IMR-90 (cell line): ENCODE data around the gene IRGM. TPM values are rescaled to one million over a fixed set of nuclear protein-coding genes. Genes with fewer than 3 reads are reported as not detected.

ENCODE experiments used
- ATAC-seq: fragments of 200-7000 bp; cut with Tn5 transposase; 2 replicates; pipeline ENCODE4 v1.9.1; 2020; ENCODE audit warnings: low read depth, mild to moderate bottlenecking, moderate library complexity
- BruUV-seq: library from RNA; stranded (reverse); fragments of 400-500 nt; replicated peaks from 2 replicates; lab custom pipeline; 2021; lab: Mats Ljungman, UMichigan
- CTCF ChIA-PET: fragments of 300-600 bp; formaldehyde crosslinking; extraction: SDS; loops from one replicate; lab custom pipeline; 2021; ENCODE audit warnings: antibody characterized with exemption; lab: Yijun Ruan, JAX
- POLR2A ChIA-PET: fragments of 300-600 bp; sonication (Branson Sonifier 250); formaldehyde crosslinking; loops from one replicate; lab custom pipeline; 2022; ENCODE audit warnings: antibody characterized with exemption; ENCODE audit not compliant: unreplicated experiment; lab: Charles Lee
- DNase-seq: peaks from one replicate; pipeline ENCODE4 v3.0.0; 2013
- H2AFZ ChIP-seq: replicated peaks from 2 replicates; pipeline ENCODE3; 2013; ENCODE audit warnings: low read length, mild to moderate bottlenecking; ENCODE audit not compliant: poor library complexity
- H2AK5ac ChIP-seq: 2 replicates; pipeline ENCODE4 v1.6.1; 2013; ENCODE audit warnings: low read depth, low read length, inconsistent platforms
- H2AK9ac ChIP-seq: replicated peaks from 2 replicates; pipeline ENCODE3; 2013; ENCODE audit warnings: mild to moderate bottlenecking, low read depth, low read length, moderate library complexity; ENCODE audit not compliant: poor library complexity
- H2BK120ac ChIP-seq: 2 replicates; pipeline ENCODE4 v1.6.1; 2013; ENCODE audit warnings: low read depth, low read length, inconsistent platforms
- H2BK15ac ChIP-seq: 3 replicates; pipeline ENCODE4 v1.6.1; 2013; ENCODE audit warnings: low read depth, low read length, inconsistent platforms
- H2BK20ac ChIP-seq: 2 replicates; pipeline ENCODE4 v1.6.1; 2013; ENCODE audit warnings: low read depth, mild to moderate bottlenecking, inconsistent platforms, low read length, moderate library complexity
- H2BK5ac ChIP-seq: 2 replicates; pipeline ENCODE4 v1.6.1; 2013; ENCODE audit warnings: mild to moderate bottlenecking, low read depth, low read length, inconsistent platforms; ENCODE audit not compliant: poor library complexity, severe bottlenecking
- H3K14ac ChIP-seq: replicated peaks from 2 replicates; pipeline ENCODE4 v1.6.1; 2013; ENCODE audit warnings: low read depth, low read length, inconsistent platforms
- H3K18ac ChIP-seq: 2 replicates; pipeline ENCODE4 v1.6.1; 2013; ENCODE audit warnings: low read depth, low read length, control low read depth
- H3K23ac ChIP-seq: 2 replicates; pipeline ENCODE4 v1.6.1; 2013; ENCODE audit warnings: low read depth, low read length, inconsistent platforms
- H3K27ac ChIP-seq: 2 replicates; pipeline ENCODE4 v1.5.1; 2013; ENCODE audit warnings: mild to moderate bottlenecking, control low read depth, low read length; ENCODE audit not compliant: insufficient read depth
- H3K27me3 ChIP-seq: 2 replicates; pipeline ENCODE4 v1.6.1; 2013; ENCODE audit warnings: low read length; ENCODE audit not compliant: control insufficient read depth, insufficient read depth
- H3K36me3 ChIP-seq: 2 replicates; pipeline ENCODE4 v1.6.1; 2013; ENCODE audit warnings: low read length, mixed read lengths; ENCODE audit not compliant: control insufficient read depth, insufficient read depth
- H3K4ac ChIP-seq: 2 replicates; pipeline ENCODE4 v1.6.1; 2013; ENCODE audit warnings: low read depth, low read length, inconsistent platforms
- H3K4me1 ChIP-seq: 2 replicates; pipeline ENCODE4 v1.6.1; 2013; ENCODE audit warnings: low read length, mixed read lengths; ENCODE audit not compliant: control insufficient read depth, insufficient read depth
- H3K4me2 ChIP-seq: 2 replicates; pipeline ENCODE4 v1.6.1; 2013; ENCODE audit warnings: low read depth, mild to moderate bottlenecking, control low read depth, low read length, moderate library complexity
- H3K4me3 ChIP-seq: 2 replicates; pipeline ENCODE4 v1.5.1; 2013; ENCODE audit warnings: low read depth, mild to moderate bottlenecking, control low read depth, low read length, moderate library complexity; ENCODE audit not compliant: insufficient read depth
- H3K56ac ChIP-seq: 2 replicates; pipeline ENCODE4 v1.6.1; 2013; ENCODE audit warnings: low read length, inconsistent platforms; ENCODE audit not compliant: insufficient read depth; ENCODE audit errors: extremely low read depth
- H3K79me1 ChIP-seq, 2 experiments: 2 replicates each; pipeline ENCODE4 v1.6.1; 2013; ENCODE audit warnings: low read length in 2 of 2, inconsistent platforms in 1 of 2, low read depth in 1 of 2
- H3K9ac ChIP-seq: 2 replicates; pipeline ENCODE4 v1.6.1; 2013; ENCODE audit warnings: low read depth, low read length, control low read depth
- H3K9me1 ChIP-seq: 2 replicates; pipeline ENCODE4 v1.6.1; 2013; ENCODE audit warnings: low read length, inconsistent platforms; ENCODE audit not compliant: insufficient read depth
- H3K9me3 ChIP-seq: 2 replicates; pipeline ENCODE4 v1.6.1; 2013; ENCODE audit warnings: low read length; ENCODE audit not compliant: control insufficient read depth, insufficient read depth
- H4K20me1 ChIP-seq: 2 replicates; pipeline ENCODE4 v1.6.1; 2013; ENCODE audit warnings: low read length, inconsistent platforms; ENCODE audit not compliant: insufficient read depth
- H4K5ac ChIP-seq: 2 replicates; pipeline ENCODE4 v1.6.1; 2013; ENCODE audit warnings: mild to moderate bottlenecking, low read depth, low read length, control low read depth
- H4K8ac ChIP-seq, 2 experiments: 2 replicates each; pipeline ENCODE4 v1.6.1; 2013; ENCODE audit warnings: low read depth in 2 of 2, low read length in 2 of 2, control low read depth in 1 of 2, inconsistent platforms in 1 of 2
- H4K91ac ChIP-seq: 2 replicates; pipeline ENCODE4 v1.6.1; 2013; ENCODE audit warnings: low read depth, low read length, inconsistent platforms; ENCODE audit not compliant: insufficient read depth
- BHLHE40 ChIP-seq: fragments of 150-350 bp; IDR thresholded peaks from 2 replicates; pipeline ENCODE4 v1.6.1; 2016; ENCODE audit warnings: mild to moderate bottlenecking, low read depth, low read length
- CEBPB ChIP-seq: IDR thresholded peaks from 2 replicates; pipeline ENCODE4 v1.6.1; 2012; ENCODE audit warnings: low read depth, low read length, improper control_type of control experiment
- CHD1 ChIP-seq: IDR thresholded peaks from 2 replicates; pipeline ENCODE4 v1.6.1; 2012; ENCODE audit warnings: low read depth, low read length, improper control_type of control experiment
- CTCF ChIP-seq: conservative IDR thresholded peaks from 2 replicates; pipeline ENCODE4 v1.5.1; 2012; ENCODE audit warnings: mild to moderate bottlenecking, low read depth, low read length, improper control_type of control experiment
- ELK1 ChIP-seq: fragments of 150-350 bp; IDR thresholded peaks from 2 replicates; pipeline ENCODE4 v1.6.1; 2016; ENCODE audit warnings: low read depth, mild to moderate bottlenecking, low read length, moderate library complexity, borderline replicate concordance
- FOS ChIP-seq: fragments of 150-350 bp; IDR thresholded peaks from 2 replicates; pipeline ENCODE4 v1.6.1; 2016; ENCODE audit warnings: low read depth, low read length
- MAFK ChIP-seq: IDR thresholded peaks from 2 replicates; pipeline ENCODE4 v1.6.1; 2012; ENCODE audit warnings: low read depth, low read length, improper control_type of control experiment
- MAZ ChIP-seq: IDR thresholded peaks from 2 replicates; pipeline ENCODE4 v1.6.1; 2012; ENCODE audit warnings: low read depth, mild to moderate bottlenecking, low read length, improper control_type of control experiment, moderate library complexity, borderline replicate concordance
- MXI1 ChIP-seq: IDR thresholded peaks from 2 replicates; pipeline ENCODE4 v1.6.1; 2012; ENCODE audit warnings: low read depth, mild to moderate bottlenecking, low read length, moderate library complexity, borderline replicate concordance
- NFE2L2 ChIP-seq: fragments of 150-350 bp; IDR thresholded peaks from 2 replicates; pipeline ENCODE4 v1.6.1; 2016; ENCODE audit warnings: low read depth, mild to moderate bottlenecking, low read length
- POLR2A ChIP-seq: IDR thresholded peaks from 2 replicates; pipeline ENCODE4 v1.6.1; 2012; ENCODE audit warnings: mild to moderate bottlenecking, low read depth, low read length
- RAD21 ChIP-seq: IDR thresholded peaks from 2 replicates; pipeline ENCODE4 v1.6.1; 2012; ENCODE audit warnings: low read length, improper control_type of control experiment
- RCOR1 ChIP-seq: IDR thresholded peaks from 2 replicates; pipeline ENCODE4 v1.6.1; 2012; ENCODE audit warnings: mild to moderate bottlenecking, low read length, improper control_type of control experiment; ENCODE audit not compliant: insufficient replicate concordance
- RFX5 ChIP-seq: IDR thresholded peaks from 2 replicates; pipeline ENCODE4 v1.8.0; 2012; ENCODE audit warnings: low read depth, mild to moderate bottlenecking, low read length, moderate library complexity
- SMC3 ChIP-seq: fragments of 150-350 bp; IDR thresholded peaks from 2 replicates; pipeline ENCODE4 v1.6.1; 2016; ENCODE audit warnings: low read depth, mild to moderate bottlenecking, antibody characterized with exemption, low read length, moderate library complexity
- USF2 ChIP-seq: fragments of 150-350 bp; IDR thresholded peaks from 2 replicates; pipeline ENCODE4 v1.6.1; 2017; ENCODE audit warnings: mild to moderate bottlenecking, antibody characterized with exemption, low read length, low read depth
- dilution Hi-C: fragments of 300-500 bp; cut with HindIII; formaldehyde crosslinking; loops from one replicate; pipeline ENCODE4 v1.14.3; 2018; ENCODE audit warnings: low sequenced_read_pairs; ENCODE audit not compliant: unreplicated experiment
- in situ Hi-C: fragments of 300-500 bp; cut with MboI; formaldehyde crosslinking; loops from 3 replicates; pipeline ENCODE4 v1.14.3; 2019; ENCODE audit warnings: low sequenced_read_pairs, inconsistent platforms, mixed read lengths
- intact Hi-C: fragments of 100-400 bp; cut with micrococcal nuclease; formaldehyde crosslinking; loops from 2 replicates; pipeline ENCODE4 v1.10.0; 2022
- polyA plus RNA-seq, 3 experiments: library from polyadenylated mRNA; depleted of rRNA; stranded (reverse); fragments of >200 nt; gene quantifications; 2 replicates each; pipeline ENCODE4 v1.2.3, GENCODE V29; 2012; ENCODE audit warnings: low replicate concordance in 1 of 3
- total RNA-seq: library from RNA; depleted of rRNA; stranded (reverse); fragments of >200 nt; gene quantifications from 2 replicates; pipeline ENCODE4 v1.2.3, GENCODE V29; 2012

Gene IRGM
- total and polyA plus RNA-seq, 2 of the 4 experiments (the other 2 are of a cell fraction) = not detected

- H2AFZ ChIP-seq = no peak overlapping the region
- BruUV-seq = no TSS peak
- no peak overlapping the region for H2BK5ac ChIP-seq
- no peaks in the 10 kb centered on the region for H3K36me3 ChIP-seq
- intact Hi-C loops = no loop called here
- H3K4me3 ChIP-seq = no peak overlapping the region
- H2AK5ac ChIP-seq = no peak overlapping the region
- ATAC-seq = no peak
- no peak overlapping the region for H3K4ac ChIP-seq
- H2AK9ac ChIP-seq = no peak overlapping the region
- TF ChIP-seq CTCF = no peak
- no peak for TF ChIP-seq BHLHE40
- TF ChIP-seq NFE2L2 = no peak
- TF ChIP-seq MAZ = no peak
- no peak for TF ChIP-seq MXI1
- no peak for TF ChIP-seq SMC3
- no peak for TF ChIP-seq RFX5
- no peak for TF ChIP-seq CHD1
- TF ChIP-seq USF2 = no peak
- TF ChIP-seq FOS = no peak
- no peak for TF ChIP-seq POLR2A
- no peak for TF ChIP-seq ELK1
- TF ChIP-seq CEBPB = no peak
- no peak for TF ChIP-seq RCOR1
- no peak for TF ChIP-seq RAD21
- TF ChIP-seq MAFK = no peak
- H3K9me3 ChIP-seq = 0 out of 2 replicates have a peak, but pooled peaks cover 3% of the 10 kb centered on the region
- no peaks in the 10 kb centered on the region for H3K4me1 ChIP-seq
- no peak overlapping the region for H4K5ac ChIP-seq
- dilution Hi-C loops = no loop called here
- in situ Hi-C loops = no loop called here
- H3K18ac ChIP-seq = no peak overlapping the region
- POLR2A ChIA-PET = no interaction called here
- H3K56ac ChIP-seq = no peak overlapping the region
- no peaks in the 10 kb centered on the region for H3K9me1 ChIP-seq
- no peak overlapping the region for H3K9ac ChIP-seq
- CTCF ChIA-PET = interaction anchor here (0.5 kb wide), 1 partner anchor 21 kb away, joined by 4 read pairs; no protein-coding TSS in a partner anchor
- no peak overlapping the region for H2BK20ac ChIP-seq
- no peak overlapping the region for H2BK15ac ChIP-seq
- H3K14ac ChIP-seq = no peak overlapping the region
- peaks cover 2% of the 10 kb centered on the region for H3K27me3 ChIP-seq
- H2BK120ac ChIP-seq = no peak overlapping the region
- H4K20me1 ChIP-seq = no peaks in the 10 kb centered on the region
- H3K79me1 ChIP-seq = no peaks in the 10 kb centered on the region
- DNase-seq = no peak
- H4K91ac ChIP-seq = no peak overlapping the region
- H3K27ac ChIP-seq = no peak overlapping the region
- H4K8ac ChIP-seq = no peak overlapping the region
- no peak overlapping the region for H3K4me2 ChIP-seq
- no peak overlapping the region for H3K23ac ChIP-seq
These were observed 31.3 kb upstream of the IRGM start for GRCh38 chr5:150815010-150815409.
